Bronchial epithelial cell (primary cell): Measurements from ENCODE around the gene TEX264. TPM values are rescaled to one million over a fixed set of nuclear protein-coding genes. Genes with fewer than 3 reads are reported as not detected.
"Not testable (repeated sequence)": the region's sequence is repeated elsewhere in the genome, so short reads cannot be mapped to it uniquely, and the experiment has no call there.

Source experiments
- DNase-seq: peaks from one replicate; pipeline ENCODE4 v3.0.0-alpha.2; 2010; ENCODE audit warnings: low read depth
- FAIRE-seq: peaks from 2 replicates; lab custom pipeline; 2011; peaks lifted over from hg19 to GRCh38; lab: Jason Lieb, UNC
- H3K27me3 ChIP-seq: 2 replicates; pipeline ENCODE4 v1.5.1; 2011; ENCODE audit warnings: low read length; ENCODE audit not compliant: control insufficient read depth, insufficient read depth
- H3K36me3 ChIP-seq: 2 replicates; pipeline ENCODE4 v1.5.1; 2011; ENCODE audit warnings: low read length; ENCODE audit not compliant: control insufficient read depth, insufficient read depth
- H3K4me3 ChIP-seq: 2 replicates; pipeline ENCODE4 v1.5.1; 2011; ENCODE audit warnings: mild to moderate bottlenecking, low read depth, low read length, control low read depth
- CTCF ChIP-seq: IDR thresholded peaks from 2 replicates; pipeline ENCODE4 v1.5.1; 2011; ENCODE audit warnings: mild to moderate bottlenecking, moderate library complexity, low read length, control low read depth, inconsistent platforms; ENCODE audit not compliant: insufficient read depth, severe bottlenecking
- total RNA-seq: library from RNA; depleted of rRNA; stranded (reverse); fragments of >200 nt; gene quantifications from 2 replicates; pipeline ENCODE4 v1.2.1, GENCODE V29; 2014

Gene TEX264
- total RNA-seq, 1 donor from 2014 or later, result 52.9 TPM

- no peak for FAIRE-seq
- H3K4me3 ChIP-seq, result no peak overlapping the region
- peak; percentile 96 for TF ChIP-seq CTCF
- no peaks in the 10 kb centered on the region for H3K27me3 ChIP-seq
- peak; percentile 77 for DNase-seq
- peaks cover 21% of the 10 kb centered on the region for H3K36me3 ChIP-seq
Measured at GRCh38 chr3:51637941-51638471, 33.0 kb upstream of the TEX264 start.

- TF ChIP-seq CTCF, result peak; percentile 15
- H3K4me3 ChIP-seq, result no peak overlapping the region
- no peaks in the 10 kb centered on the region for H3K27me3 ChIP-seq
- FAIRE-seq (no peak), DNase-seq (no peak)
- peaks cover 31% of the 10 kb centered on the region for H3K36me3 ChIP-seq
Measured at GRCh38 chr3:51642462-51642861, 28.6 kb upstream of the TEX264 start.

- DNase-seq (no peak), FAIRE-seq (no peak)
- no peak overlapping the region for H3K4me3 ChIP-seq
- H3K27me3 ChIP-seq, result no peaks in the 10 kb centered on the region
- TF ChIP-seq CTCF, result no peak
- peaks cover 27% of the 10 kb centered on the region for H3K36me3 ChIP-seq
Measured at GRCh38 chr3:51646091-51646490, 25.0 kb upstream of the TEX264 start.

- not testable (repeated sequence) for H3K36me3 ChIP-seq, FAIRE-seq, H3K4me3 ChIP-seq, DNase-seq, H3K27me3 ChIP-seq
Measured at GRCh38 chr3:51652103-51652502, 18.9 kb upstream of the TEX264 start.

- not testable (repeated sequence) for H3K27me3 ChIP-seq, H3K36me3 ChIP-seq, DNase-seq, FAIRE-seq, H3K4me3 ChIP-seq
Measured at GRCh38 chr3:51653409-51653808, 17.6 kb upstream of the TEX264 start.

- DNase-seq (no peak), FAIRE-seq (no peak)
- TF ChIP-seq CTCF, result no peak
- Histone ChIP-seq H3K36me3 (peaks cover 5% of the 10 kb centered on the region), H3K4me3 (no peak overlapping the region), H3K27me3 (no peaks in the 10 kb centered on the region)
Measured at GRCh38 chr3:51657234-51657633, 13.8 kb upstream of the TEX264 start.

GRCh38 chr3:51659942-51660341, 11.1 kb upstream of the TEX264 start:
- DNase-seq, result no peak
- H3K27me3 ChIP-seq, result no peaks in the 10 kb centered on the region
- no peak for FAIRE-seq
- H3K36me3 ChIP-seq, result peaks cover 11% of the 10 kb centered on the region
- no peak overlapping the region for H3K4me3 ChIP-seq
- no peak for TF ChIP-seq CTCF
